ENCODE results near the gene MAP4K3.

Gene MAP4K3

DNA sequence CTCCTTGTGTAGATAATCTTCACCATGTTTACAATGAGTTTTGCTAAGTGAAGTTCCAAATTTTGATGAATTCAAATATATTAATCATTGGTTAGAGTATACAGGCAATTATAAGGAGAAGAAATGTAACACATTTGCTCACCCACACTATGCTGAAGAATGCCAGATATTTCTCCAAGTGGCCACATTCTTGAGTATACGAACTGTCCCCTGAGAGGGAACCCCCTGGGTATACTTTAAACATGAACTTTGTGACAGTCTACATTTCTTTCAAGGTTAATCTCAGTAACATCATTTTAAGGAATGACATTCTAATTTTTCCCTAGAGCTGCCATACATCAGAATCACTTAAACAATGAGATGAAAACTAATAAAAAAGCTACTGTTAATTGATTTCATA lies 153.5 kb downstream of the MAP4K3 start:
- no peak for TF ChIP-seq TAF1 (IDR thresholded peaks at IDR 0.05; ENCODE audit: borderline replicate concordance, insufficient read depth, low read length)
- TF ChIP-seq SIN3A (IDR thresholded peaks at IDR 0.05; ENCODE audit: borderline replicate concordance, insufficient read depth, low read length), result no peak
- TF ChIP-seq FOXP2 (optimal IDR thresholded peaks at IDR 0.05; ENCODE audit: borderline replicate concordance, extremely low read depth, extremely low read length, insufficient read depth), result no peak

DNA sequence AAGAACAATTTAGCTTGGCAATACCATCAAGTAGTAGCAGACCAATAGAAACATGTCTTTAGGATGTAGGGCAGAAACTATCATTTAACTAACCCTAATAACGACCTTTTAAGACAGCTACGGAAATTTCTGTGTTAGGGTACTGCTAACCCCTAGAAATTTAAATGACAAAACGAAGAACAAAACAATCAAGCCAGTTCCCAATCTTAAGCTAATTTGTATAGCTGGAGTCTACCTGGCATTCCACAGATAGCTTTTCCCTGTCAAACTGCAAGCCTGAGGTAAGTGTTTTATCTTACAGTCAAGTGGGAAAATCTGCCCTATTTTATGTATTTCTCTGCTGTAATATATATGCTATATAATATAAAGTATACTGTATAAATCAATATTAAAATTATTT lies 155.7 kb downstream of the MAP4K3 start:
- no peak for TF ChIP-seq SIN3A (IDR thresholded peaks at IDR 0.05; ENCODE audit: borderline replicate concordance, insufficient read depth, low read length)
- TF ChIP-seq, protein P1, sequence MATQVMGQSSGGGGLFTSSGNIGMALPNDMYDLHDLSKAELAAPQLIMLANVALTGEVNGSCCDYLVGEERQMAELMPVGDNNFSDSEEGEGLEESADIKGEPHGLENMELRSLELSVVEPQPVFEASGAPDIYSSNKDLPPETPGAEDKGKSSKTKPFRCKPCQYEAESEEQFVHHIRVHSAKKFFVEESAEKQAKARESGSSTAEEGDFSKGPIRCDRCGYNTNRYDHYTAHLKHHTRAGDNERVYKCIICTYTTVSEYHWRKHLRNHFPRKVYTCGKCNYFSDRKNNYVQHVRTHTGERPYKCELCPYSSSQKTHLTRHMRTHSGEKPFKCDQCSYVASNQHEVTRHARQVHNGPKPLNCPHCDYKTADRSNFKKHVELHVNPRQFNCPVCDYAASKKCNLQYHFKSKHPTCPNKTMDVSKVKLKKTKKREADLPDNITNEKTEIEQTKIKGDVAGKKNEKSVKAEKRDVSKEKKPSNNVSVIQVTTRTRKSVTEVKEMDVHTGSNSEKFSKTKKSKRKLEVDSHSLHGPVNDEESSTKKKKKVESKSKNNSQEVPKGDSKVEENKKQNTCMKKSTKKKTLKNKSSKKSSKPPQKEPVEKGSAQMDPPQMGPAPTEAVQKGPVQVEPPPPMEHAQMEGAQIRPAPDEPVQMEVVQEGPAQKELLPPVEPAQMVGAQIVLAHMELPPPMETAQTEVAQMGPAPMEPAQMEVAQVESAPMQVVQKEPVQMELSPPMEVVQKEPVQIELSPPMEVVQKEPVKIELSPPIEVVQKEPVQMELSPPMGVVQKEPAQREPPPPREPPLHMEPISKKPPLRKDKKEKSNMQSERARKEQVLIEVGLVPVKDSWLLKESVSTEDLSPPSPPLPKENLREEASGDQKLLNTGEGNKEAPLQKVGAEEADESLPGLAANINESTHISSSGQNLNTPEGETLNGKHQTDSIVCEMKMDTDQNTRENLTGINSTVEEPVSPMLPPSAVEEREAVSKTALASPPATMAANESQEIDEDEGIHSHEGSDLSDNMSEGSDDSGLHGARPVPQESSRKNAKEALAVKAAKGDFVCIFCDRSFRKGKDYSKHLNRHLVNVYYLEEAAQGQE (IDR thresholded peaks at IDR 0.05; ENCODE audit: insufficient read depth in 1 of 2, low read depth in 2 of 2, low read length in 2 of 2), result no peak
- TF ChIP-seq FOXP2 (optimal IDR thresholded peaks at IDR 0.05; ENCODE audit: borderline replicate concordance, extremely low read depth, extremely low read length, insufficient read depth), result no peak
- TF ChIP-seq TAF1 (IDR thresholded peaks at IDR 0.05; ENCODE audit: borderline replicate concordance, insufficient read depth, low read length), result no peak
- TF ChIP-seq POLR2AphosphoS5 (IDR thresholded peaks at IDR 0.05; ENCODE audit: low read depth, low read length), result no peak

DNA sequence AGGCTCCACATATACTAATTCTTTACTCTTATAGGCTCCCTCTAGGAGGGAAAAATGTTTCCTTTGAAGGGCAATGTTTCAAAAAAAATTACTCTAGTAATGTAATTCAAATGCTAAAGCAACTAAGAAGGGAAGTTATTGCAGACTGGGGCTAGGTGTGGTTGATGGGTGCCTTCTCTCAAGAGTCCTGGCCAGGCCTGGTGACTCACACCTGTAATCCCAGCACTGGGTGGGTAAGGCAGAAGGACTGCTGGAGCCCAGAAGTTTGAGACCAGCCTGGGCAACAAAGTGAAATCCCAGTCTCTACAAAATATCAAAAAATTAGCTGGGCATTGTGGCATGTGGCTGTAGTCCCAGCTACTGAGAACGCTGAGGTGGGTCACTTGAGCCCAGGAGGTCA lies 162.1 kb downstream of the MAP4K3 start:
- TF ChIP-seq FOXP2 (optimal IDR thresholded peaks at IDR 0.05; ENCODE audit: borderline replicate concordance, extremely low read depth, extremely low read length, insufficient read depth) (no peak), POLR2AphosphoS5 (IDR thresholded peaks at IDR 0.05; ENCODE audit: low read depth, low read length) (no peak), TAF1 (IDR thresholded peaks at IDR 0.05; ENCODE audit: borderline replicate concordance, insufficient read depth, low read length) (no peak), SIN3A (IDR thresholded peaks at IDR 0.05; ENCODE audit: borderline replicate concordance, insufficient read depth, low read length) (no peak)
- TF ChIP-seq, protein P1 (IDR thresholded peaks at IDR 0.05; ENCODE audit: insufficient read depth in 1 of 2, low read depth in 2 of 2, low read length in 2 of 2), result no peak

DNA sequence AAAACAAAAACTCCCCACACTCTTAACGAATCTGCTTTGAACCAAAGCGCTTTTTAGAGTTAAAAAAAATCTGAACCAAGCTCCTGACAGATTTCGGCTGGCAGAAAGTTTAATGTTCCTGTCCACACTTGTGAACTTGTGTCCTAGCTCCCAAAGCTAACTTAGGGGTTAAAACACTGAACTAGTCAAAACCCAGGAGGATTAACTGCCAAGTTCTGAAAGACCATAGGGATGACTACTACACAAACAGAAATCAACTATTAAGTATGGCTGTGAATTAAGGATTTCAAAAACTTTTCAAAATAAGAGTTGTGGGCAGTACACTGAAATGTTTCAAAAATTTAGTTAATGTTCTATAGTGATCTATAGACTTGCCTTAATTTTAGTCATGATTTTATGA lies 167.1 kb downstream of the MAP4K3 start:
- no peak for TF ChIP-seq FOXP2 (optimal IDR thresholded peaks at IDR 0.05; ENCODE audit: borderline replicate concordance, extremely low read depth, extremely low read length, insufficient read depth)
- no peak for TF ChIP-seq SIN3A (IDR thresholded peaks at IDR 0.05; ENCODE audit: borderline replicate concordance, insufficient read depth, low read length)
- TF ChIP-seq POLR2AphosphoS5 (IDR thresholded peaks at IDR 0.05; ENCODE audit: low read depth, low read length), result no peak
- TF ChIP-seq, protein P1 (IDR thresholded peaks at IDR 0.05; ENCODE audit: insufficient read depth in 1 of 2, low read depth in 2 of 2, low read length in 2 of 2), result no peak
- no peak for TF ChIP-seq TAF1 (IDR thresholded peaks at IDR 0.05; ENCODE audit: borderline replicate concordance, insufficient read depth, low read length)

GRCh38 chr2:39266916-39267434 lies 170.1 kb downstream of the MAP4K3 start:
- TF ChIP-seq TAF1 (IDR thresholded peaks at IDR 0.05; ENCODE audit: borderline replicate concordance, insufficient read depth, low read length), result no peak
- TF ChIP-seq FOXP2 (optimal IDR thresholded peaks at IDR 0.05; ENCODE audit: borderline replicate concordance, extremely low read depth, extremely low read length, insufficient read depth), result no peak
- TF ChIP-seq POLR2AphosphoS5 (IDR thresholded peaks at IDR 0.05; ENCODE audit: low read depth, low read length), result no peak
- TF ChIP-seq SIN3A (IDR thresholded peaks at IDR 0.05; ENCODE audit: borderline replicate concordance, insufficient read depth, low read length), result no peak
- TF ChIP-seq, protein P1 (IDR thresholded peaks at IDR 0.05; ENCODE audit: insufficient read depth in 1 of 2, low read depth in 2 of 2, low read length in 2 of 2), result no peak
